HS-27A (cell line): ENCODE measurements around the gene SAMD3.
"Not testable (repeated sequence)": the region's sequence is repeated elsewhere in the genome, so short reads cannot be mapped to it uniquely, and the experiment has no call there.

ENCODE experiments used
- DNase-seq: peaks from one replicate; pipeline ENCODE4 v3.0.0-alpha.2; 2012; ENCODE audit warnings: low read depth, missing footprints

SAMD3 gene

GRCh38 chr6:130211691-130212090 lies 11.1 kb downstream of the SAMD3 start:
- no peak for DNase-seq

DNA sequence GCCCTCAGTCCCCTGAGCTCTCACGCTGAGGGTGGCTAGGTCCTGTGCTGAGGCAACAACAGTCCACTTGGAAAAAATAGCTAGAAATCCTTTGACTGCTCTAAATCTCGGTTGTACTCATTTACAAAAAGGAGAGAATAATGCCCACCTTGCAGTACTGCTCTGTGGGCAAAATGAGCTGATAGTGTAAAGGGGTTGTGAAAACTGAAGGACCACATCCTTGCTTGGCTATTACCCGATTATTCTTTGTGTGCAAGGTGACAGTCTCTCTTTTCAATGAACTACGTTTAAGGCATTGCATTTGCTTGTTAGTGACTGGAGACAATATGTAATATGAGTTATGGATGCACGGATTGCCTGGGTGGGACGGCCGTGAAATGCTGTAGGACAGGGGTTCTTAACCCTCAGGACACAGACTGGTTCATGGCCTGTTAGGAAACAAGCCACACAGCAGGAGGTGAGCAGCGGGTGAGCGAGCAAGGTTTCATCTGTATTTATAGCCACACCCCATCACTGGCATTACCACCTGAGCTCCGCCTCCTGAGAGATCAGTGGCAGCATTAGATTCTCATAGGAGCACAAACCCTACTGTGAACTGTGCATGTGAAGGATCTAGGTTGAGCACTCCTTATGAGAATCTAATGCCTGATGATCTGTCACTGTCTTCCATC lies 14.6 kb downstream of the SAMD3 start:
- DNase-seq: no peak

DNA sequence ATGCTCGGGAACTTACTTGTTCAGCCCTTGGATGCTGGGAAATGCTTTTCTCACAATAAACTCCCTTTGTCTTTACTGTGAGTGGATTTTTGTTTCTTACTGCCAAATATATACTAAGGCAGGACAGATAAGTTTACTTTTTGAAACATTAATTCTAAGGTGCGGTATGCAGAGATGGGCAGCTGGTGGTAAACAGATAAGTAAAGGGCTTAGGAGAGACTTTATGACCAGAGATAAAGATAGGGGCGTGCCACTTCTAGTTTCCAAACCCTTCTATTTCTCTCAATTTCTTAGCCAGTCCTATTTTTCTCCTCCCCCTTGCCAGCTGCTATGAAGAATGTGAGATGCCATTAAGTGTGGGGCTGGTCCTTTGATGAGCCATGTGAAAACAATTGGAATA lies 16.3 kb downstream of the SAMD3 start:
- DNase-seq: no peak

- DNase-seq: no peak
Observed at GRCh38 chr6:130204322-130204721, 18.4 kb downstream of the SAMD3 start.

GRCh38 chr6:130203370-130203769 lies 19.4 kb downstream of the SAMD3 start:
- DNase-seq: no peak

GRCh38 chr6:130202782-130203181 lies 20.0 kb downstream of the SAMD3 start:
- no peak for DNase-seq

GRCh38 chr6:130200020-130200419 lies 22.7 kb downstream of the SAMD3 start:
- no peak for DNase-seq

- no peak for DNase-seq
Observed at GRCh38 chr6:130198483-130199035, 24.2 kb downstream of the SAMD3 start.

- not testable (repeated sequence) for DNase-seq
Observed at GRCh38 chr6:130197816-130198482, 24.8 kb downstream of the SAMD3 start.

DNA sequence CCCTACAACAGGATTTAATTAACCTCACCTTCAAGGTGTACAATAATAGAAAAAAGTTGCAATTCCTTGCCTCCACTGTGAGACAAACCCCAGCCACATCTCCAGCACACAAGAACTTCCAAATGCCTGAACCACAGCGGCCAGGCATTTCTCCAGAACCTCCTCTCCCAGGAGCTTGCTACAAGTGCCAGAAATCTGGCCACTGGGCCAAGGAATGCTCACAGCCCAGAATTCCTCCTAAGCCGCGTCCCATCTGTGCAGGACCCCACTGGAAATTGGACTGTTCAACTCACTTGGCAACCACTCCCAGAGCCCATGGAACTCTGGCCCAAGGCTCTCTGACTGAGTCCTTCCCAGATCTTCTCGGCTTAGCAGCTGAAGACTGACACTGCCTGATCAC lies 28.3 kb downstream of the SAMD3 start:
- DNase-seq: not testable (repeated sequence)

- DNase-seq: no peak
Observed at GRCh38 chr6:130190701-130191690, 31.8 kb downstream of the SAMD3 start.

GRCh38 chr6:130189531-130190397 lies 33.0 kb downstream of the SAMD3 start:
- DNase-seq: no peak

DNA sequence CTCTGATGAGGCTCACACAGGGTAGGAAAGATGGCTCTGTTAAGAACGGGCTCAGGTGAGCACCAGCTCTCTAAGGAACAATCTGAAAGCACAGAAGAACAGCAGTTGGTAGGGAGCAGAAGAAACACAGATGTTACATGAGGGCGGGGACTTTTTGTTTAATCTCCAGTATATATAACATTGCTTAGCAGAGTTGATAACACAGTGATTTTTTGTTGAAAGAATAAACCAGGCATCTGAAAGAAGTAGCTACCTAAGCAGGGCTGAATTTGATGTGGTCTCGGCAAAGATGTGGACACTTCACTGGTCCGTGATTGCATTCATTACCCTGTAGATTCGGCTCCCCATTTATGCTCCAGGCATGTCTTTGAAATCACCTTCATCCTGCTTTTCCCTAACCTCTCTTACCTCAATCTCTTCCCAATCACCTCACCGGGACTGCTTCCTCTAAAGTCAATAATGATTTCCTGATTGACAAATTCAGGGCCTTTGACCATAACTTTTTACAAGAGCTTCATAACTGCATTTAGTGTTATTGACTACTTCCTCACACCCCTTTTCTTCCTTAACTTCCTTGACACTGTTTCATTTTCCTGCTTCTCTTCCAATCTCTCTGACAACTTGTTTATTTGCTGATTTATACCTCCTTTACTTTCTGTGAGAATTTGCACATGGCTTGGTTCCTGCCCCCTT lies 34.4 kb downstream of the SAMD3 start:
- DNase-seq: no peak

GRCh38 chr6:130187335-130188206 lies 35.2 kb downstream of the SAMD3 start:
- DNase-seq: no peak

DNA sequence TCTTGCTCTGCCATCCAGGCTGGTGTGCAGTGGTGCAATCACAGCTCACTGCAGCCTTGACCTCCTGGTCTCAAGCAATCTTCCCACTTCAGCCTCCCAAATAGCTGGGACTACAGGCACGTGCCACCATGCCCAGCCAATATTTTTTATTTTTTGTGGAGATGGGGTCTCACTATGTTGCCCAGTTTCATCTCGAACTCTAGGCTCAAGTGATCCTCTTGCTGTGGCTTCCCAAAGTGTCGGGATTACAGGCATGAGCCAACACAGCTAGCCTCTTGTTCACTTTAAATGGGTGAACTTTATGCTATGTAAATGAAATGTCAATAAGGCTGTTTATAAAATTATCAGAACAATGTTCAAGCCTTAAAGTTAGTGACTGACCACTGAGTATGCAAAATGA lies 37.1 kb downstream of the SAMD3 start:
- DNase-seq: no peak

GRCh38 chr6:130183271-130184222 lies 39.2 kb downstream of the SAMD3 start:
- DNase-seq: no peak

- no peak for DNase-seq
Observed at GRCh38 chr6:130182466-130182865, 40.3 kb downstream of the SAMD3 start.

DNA sequence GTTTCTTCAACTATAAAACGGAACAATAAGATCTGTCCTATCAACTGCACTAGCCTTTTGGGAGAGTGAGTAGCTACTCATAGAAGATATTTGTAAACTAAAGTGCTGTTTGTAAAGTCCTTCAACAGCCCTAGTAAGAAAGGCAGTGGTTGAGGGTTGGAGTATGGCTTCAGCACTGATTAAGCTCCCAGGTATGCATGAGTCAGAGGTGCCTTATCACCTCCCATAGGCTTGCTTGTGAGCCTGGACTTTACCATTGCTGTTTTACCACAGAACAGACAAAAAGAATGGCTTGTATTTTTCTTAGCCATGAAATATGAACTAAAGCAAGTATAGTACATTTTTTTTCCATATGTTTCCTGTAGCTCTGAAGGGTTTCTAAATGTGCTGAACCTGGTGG lies 44.1 kb downstream of the SAMD3 start:
- peak; percentile 92 for DNase-seq

DNA sequence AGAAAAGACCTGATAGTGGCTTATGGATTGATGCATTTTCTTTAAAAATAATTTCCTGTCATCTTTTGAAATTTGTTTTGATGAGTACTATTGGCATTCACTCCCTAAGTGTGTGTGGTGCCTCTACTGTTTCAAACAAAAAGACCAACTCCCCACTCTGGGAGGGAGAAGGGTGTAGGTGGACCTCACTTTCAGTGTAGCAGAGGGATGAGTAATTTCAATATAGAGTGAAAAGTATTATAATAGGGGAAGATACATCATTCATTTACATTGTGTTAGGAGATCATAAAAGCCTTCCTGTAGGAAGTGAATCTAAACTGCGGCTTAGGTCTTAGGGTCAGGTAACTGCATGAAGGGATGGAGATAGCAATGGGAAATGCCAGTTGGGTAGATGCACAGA lies 46.4 kb downstream of the SAMD3 start:
- no peak for DNase-seq
